Measurements from ENCODE around the gene SERPINA4.

- TF ChIP-seq, protein P1, sequence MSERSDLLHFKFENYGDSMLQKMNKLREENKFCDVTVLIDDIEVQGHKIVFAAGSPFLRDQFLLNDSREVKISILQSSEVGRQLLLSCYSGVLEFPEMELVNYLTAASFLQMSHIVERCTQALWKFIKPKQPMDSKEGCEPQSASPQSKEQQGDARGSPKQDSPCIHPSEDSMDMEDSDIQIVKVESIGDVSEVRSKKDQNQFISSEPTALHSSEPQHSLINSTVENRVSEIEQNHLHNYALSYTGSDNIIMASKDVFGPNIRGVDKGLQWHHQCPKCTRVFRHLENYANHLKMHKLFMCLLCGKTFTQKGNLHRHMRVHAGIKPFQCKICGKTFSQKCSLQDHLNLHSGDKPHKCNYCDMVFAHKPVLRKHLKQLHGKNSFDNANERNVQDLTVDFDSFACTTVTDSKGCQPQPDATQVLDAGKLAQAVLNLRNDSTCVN (tag by site-specific recombination; optimal IDR thresholded peaks at IDR 0.05): no peak
- TF ChIP-seq MYNN (tag by site-specific recombination; IDR thresholded peaks at IDR 0.05; ENCODE audit: borderline replicate concordance): no peak
- no peak for TF ChIP-seq ZNF302 (tag by site-specific recombination; IDR thresholded peaks at IDR 0.05; ENCODE audit: low read depth)
- TF ChIP-seq ZBTB8A (tag by site-specific recombination; IDR thresholded peaks at IDR 0.05): no peak
- no peak for TF ChIP-seq CTCF (tag by site-specific recombination; IDR thresholded peaks at IDR 0.05)
- TF ChIP-seq, protein P2, sequence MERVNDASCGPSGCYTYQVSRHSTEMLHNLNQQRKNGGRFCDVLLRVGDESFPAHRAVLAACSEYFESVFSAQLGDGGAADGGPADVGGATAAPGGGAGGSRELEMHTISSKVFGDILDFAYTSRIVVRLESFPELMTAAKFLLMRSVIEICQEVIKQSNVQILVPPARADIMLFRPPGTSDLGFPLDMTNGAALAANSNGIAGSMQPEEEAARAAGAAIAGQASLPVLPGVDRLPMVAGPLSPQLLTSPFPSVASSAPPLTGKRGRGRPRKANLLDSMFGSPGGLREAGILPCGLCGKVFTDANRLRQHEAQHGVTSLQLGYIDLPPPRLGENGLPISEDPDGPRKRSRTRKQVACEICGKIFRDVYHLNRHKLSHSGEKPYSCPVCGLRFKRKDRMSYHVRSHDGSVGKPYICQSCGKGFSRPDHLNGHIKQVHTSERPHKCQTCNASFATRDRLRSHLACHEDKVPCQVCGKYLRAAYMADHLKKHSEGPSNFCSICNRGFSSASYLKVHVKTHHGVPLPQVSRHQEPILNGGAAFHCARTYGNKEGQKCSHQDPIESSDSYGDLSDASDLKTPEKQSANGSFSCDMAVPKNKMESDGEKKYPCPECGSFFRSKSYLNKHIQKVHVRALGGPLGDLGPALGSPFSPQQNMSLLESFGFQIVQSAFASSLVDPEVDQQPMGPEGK (tag by site-specific recombination; IDR thresholded peaks at IDR 0.05): no peak
- TF ChIP-seq PBX3 (CRISPR knock-in tag; IDR thresholded peaks at IDR 0.05): no peak
- TF ChIP-seq ZNF274 (IDR thresholded peaks at IDR 0.05; ENCODE audit: low read length): no peak
- TF ChIP-seq ZNF274 (tag by site-specific recombination; IDR thresholded peaks at IDR 0.05; ENCODE audit: borderline replicate concordance): no peak
- TF ChIP-seq, protein P3, sequence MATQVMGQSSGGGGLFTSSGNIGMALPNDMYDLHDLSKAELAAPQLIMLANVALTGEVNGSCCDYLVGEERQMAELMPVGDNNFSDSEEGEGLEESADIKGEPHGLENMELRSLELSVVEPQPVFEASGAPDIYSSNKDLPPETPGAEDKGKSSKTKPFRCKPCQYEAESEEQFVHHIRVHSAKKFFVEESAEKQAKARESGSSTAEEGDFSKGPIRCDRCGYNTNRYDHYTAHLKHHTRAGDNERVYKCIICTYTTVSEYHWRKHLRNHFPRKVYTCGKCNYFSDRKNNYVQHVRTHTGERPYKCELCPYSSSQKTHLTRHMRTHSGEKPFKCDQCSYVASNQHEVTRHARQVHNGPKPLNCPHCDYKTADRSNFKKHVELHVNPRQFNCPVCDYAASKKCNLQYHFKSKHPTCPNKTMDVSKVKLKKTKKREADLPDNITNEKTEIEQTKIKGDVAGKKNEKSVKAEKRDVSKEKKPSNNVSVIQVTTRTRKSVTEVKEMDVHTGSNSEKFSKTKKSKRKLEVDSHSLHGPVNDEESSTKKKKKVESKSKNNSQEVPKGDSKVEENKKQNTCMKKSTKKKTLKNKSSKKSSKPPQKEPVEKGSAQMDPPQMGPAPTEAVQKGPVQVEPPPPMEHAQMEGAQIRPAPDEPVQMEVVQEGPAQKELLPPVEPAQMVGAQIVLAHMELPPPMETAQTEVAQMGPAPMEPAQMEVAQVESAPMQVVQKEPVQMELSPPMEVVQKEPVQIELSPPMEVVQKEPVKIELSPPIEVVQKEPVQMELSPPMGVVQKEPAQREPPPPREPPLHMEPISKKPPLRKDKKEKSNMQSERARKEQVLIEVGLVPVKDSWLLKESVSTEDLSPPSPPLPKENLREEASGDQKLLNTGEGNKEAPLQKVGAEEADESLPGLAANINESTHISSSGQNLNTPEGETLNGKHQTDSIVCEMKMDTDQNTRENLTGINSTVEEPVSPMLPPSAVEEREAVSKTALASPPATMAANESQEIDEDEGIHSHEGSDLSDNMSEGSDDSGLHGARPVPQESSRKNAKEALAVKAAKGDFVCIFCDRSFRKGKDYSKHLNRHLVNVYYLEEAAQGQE (tag by site-specific recombination; IDR thresholded peaks at IDR 0.05): no peak
- TF ChIP-seq YY1 (tag by site-specific recombination; IDR thresholded peaks at IDR 0.05): no peak
- TF ChIP-seq ZNF24 (tag by site-specific recombination; IDR thresholded peaks at IDR 0.05): no peak
These were observed 24.4 kb upstream of the SERPINA4 start for GRCh38 chr14:94536836-94537235.

All from HEK293 (cell line).